Tibial nerve (tissue), 4 donors: Measurements from ENCODE around the gene ALAS1. TPM values are rescaled to one million over a fixed set of nuclear protein-coding genes. Genes with fewer than 3 reads are reported as not detected.

ENCODE experiments used
- DNase-seq, 2 donors: peaks; one replicate each; pipeline ENCODE4 v3.0.0-alpha.2; 2019; ENCODE audit warnings: low spot score in 2 of 2
- H3K27ac ChIP-seq, 4 donors: fragments of 200-600 bp; sonication (generic) in 3 of 4; one replicate each; pipeline ENCODE4 v1.5.1; 2017 to 2019; ENCODE audit warnings: mild to moderate bottlenecking in 1 of 4
- H3K27me3 ChIP-seq, 2 donors: fragments of 200-600 bp; sonication (generic) in 1 of 2; one replicate each; pipeline versions ENCODE4 v1.5.1 to v1.6.0; 2017 to 2019
- H3K36me3 ChIP-seq, 3 donors: fragments of 200-600 bp; sonication (generic); one replicate each; pipeline ENCODE4 v1.5.1; 2018 to 2019
- H3K4me1 ChIP-seq, 4 donors: fragments of 200-600 bp; sonication (generic) in 3 of 4; one replicate each; pipeline ENCODE4 v1.5.1; 2017 to 2019
- H3K4me3 ChIP-seq, 4 donors: fragments of 200-600 bp; sonication (generic) in 3 of 4; one replicate each; pipeline ENCODE4 v1.5.1; 2017 to 2019; ENCODE audit warnings: mild to moderate bottlenecking in 1 of 4, moderate library complexity in 1 of 4
- H3K9me3 ChIP-seq, 4 donors: fragments of 200-600 bp; sonication (generic) in 3 of 4; one replicate each; pipeline ENCODE4 v1.5.1; 2017 to 2019
- CTCF ChIP-seq, 5 experiments: fragments of 200-600 bp in 3 of 5; fragments of 450-650 bp in 2 of 5; sonication (generic) in 3 of 5; IDR thresholded peaks; one replicate each; pipeline ENCODE4 v1.5.1; 2016 to 2019; ENCODE audit warnings: antibody characterized with exemption in 5 of 5, mild to moderate bottlenecking in 3 of 5, moderate library complexity in 2 of 5
- EP300 ChIP-seq, 2 donors: sonication (generic); formaldehyde crosslinking; IDR thresholded peaks; one replicate each; pipeline ENCODE4 v1.6.1; 2017; ENCODE audit warnings: antibody characterized with exemption in 2 of 2, mild to moderate bottlenecking in 1 of 2
- POLR2A ChIP-seq, 2 donors: fragments of 450-650 bp; IDR thresholded peaks; one replicate each; pipeline ENCODE4 v1.6.1; 2017; ENCODE audit warnings: antibody characterized with exemption in 2 of 2, mild to moderate bottlenecking in 2 of 2, moderate library complexity in 2 of 2
- WGBS, 2 donors: methylation state at CpG; one replicate each; pipeline ENCODE4 v1.1.5; 2018; 5-methylcytosine and 5-hydroxymethylcytosine counted together
- total RNA-seq, 4 donors: library from RNA; depleted of rRNA; stranded (reverse); fragments of >200 nt; gene quantifications; one replicate each; pipeline ENCODE4 v1.1.0, GENCODE V29; 2016

ALAS1 gene
- total RNA-seq, 4 donors from 2014 or later, result 26.1 to 37.1 (median 32.0) TPM

- H3K36me3 ChIP-seq, result peaks cover 9 to 100% (median 44%) of the 10 kb centered on the region in 3 donors
- no peak overlapping the region for H3K4me3 ChIP-seq
- TF ChIP-seq POLR2A (IDR thresholded peaks at IDR 0.05), result no peak
- TF ChIP-seq CTCF (IDR thresholded peaks at IDR 0.05), result no peak
- TF ChIP-seq EP300 (IDR thresholded peaks at IDR 0.05), result no peak
- no peak for DNase-seq
- no peaks in the 10 kb centered on the region for H3K27me3 ChIP-seq
- H3K27ac ChIP-seq, result no peak overlapping the region
- H3K9me3 ChIP-seq, result no peaks in the 10 kb centered on the region
- peaks cover 0 to 35% (median 2%) of the 10 kb centered on the region in 4 donors for H3K4me1 ChIP-seq
- WGBS, 2 donors, result 26 to 49% methylated on average over 1 of the region's 1 CpG
Observed at GRCh38 chr3:52259035-52259434, 61.1 kb downstream of the ALAS1 start.

DNA sequence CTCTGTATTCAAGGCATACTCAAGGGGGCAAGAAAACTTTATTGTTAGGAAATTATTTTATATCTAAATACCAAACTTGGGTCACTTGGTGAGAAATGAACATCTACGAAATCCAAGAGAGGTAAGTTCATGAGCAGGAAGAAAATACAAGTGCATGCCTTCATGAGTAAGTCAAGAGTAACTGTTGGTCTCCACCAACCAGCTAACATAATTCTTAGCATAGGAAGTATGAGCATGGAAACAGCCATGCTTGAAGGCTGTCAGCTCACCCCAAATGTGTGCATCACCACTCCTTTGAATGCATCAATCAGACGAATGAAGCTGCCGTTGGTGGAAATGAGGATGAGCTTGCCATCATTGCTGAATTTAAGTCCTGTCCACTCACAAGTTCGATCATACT lies 61.5 kb downstream of the ALAS1 start:
- TF ChIP-seq POLR2A (IDR thresholded peaks at IDR 0.05) (no peak), EP300 (IDR thresholded peaks at IDR 0.05) (no peak), CTCF (IDR thresholded peaks at IDR 0.05) (no peak)
- Histone ChIP-seq H3K27me3 (no peaks in the 10 kb centered on the region), H3K36me3 (peaks cover 9 to 100% (median 43%) of the 10 kb centered on the region in 3 donors), H3K9me3 (no peaks in the 10 kb centered on the region), H3K4me3 (no peak overlapping the region), H3K27ac (no peak overlapping the region), H3K4me1 (peaks cover 0 to 37% (median 0%) of the 10 kb centered on the region in 4 donors)
- DNase-seq, result no peak
- WGBS, 2 donors, result 81 to 91% methylated on average over 4 of the region's 4 CpGs

DNA sequence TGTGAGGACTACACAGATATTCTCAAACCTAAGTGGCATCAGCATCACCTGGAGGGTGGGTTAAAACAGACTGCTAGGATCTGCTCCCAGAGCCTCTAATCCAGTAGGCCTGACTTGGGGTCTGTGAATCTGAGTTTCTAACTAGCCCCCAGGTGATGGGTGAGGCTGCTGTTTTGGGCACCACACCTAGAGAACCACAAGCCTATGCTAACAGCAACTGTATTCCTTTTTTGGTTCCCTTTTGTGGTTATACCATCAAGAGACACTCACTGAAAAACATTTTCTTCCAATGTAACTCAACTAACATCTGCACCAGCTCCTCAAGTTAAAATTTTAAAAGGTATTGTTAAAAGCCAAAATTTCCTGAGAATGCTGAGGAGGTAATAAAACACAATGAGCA lies 64.5 kb downstream of the ALAS1 start:
- H3K27me3 ChIP-seq, result no peaks in the 10 kb centered on the region
- H3K36me3 ChIP-seq, result peaks cover 0 to 98% (median 32%) of the 10 kb centered on the region in 3 donors
- H3K27ac ChIP-seq, result no peak overlapping the region
- peaks cover 0 to 43% (median 0%) of the 10 kb centered on the region in 4 donors for H3K4me1 ChIP-seq
- no peak for DNase-seq
- no peaks in the 10 kb centered on the region for H3K9me3 ChIP-seq
- H3K4me3 ChIP-seq, result no peak overlapping the region
- TF ChIP-seq EP300 (IDR thresholded peaks at IDR 0.05), result no peak

Other genes starting within 250 kb of the ALAS1 start
- 1 to 10 TPM in 1 of 4 donors, under 1 TPM in 1, not detected in 2; 0.87 to 1.0 TPM for gene GPR62, start 242.8 kb upstream of the ALAS1 start, total RNA-seq
- gene PCBP4, start 230.7 kb upstream of the ALAS1 start, total RNA-seq, result 1,000 to 10,000 TPM in 2 of 4 donors, 100 to 1,000 TPM in 2; 838 to 1,216 (median 1,000) TPM
- gene ABHD14B, start 224.1 kb upstream of the ALAS1 start, total RNA-seq, result 10 to 100 TPM; 37.5 to 61.4 (median 50.0) TPM
- gene ABHD14A, start 223.1 kb upstream of the ALAS1 start, total RNA-seq, result 10 to 100 TPM; 20.1 to 52.7 (median 22.6) TPM
- gene ACY1, start 214.6 kb upstream of the ALAS1 start, total RNA-seq, result 10 to 100 TPM; 32.2 to 61.0 (median 45.6) TPM
- gene RPL29, start 202.3 kb upstream of the ALAS1 start, total RNA-seq, result 1,000 to 10,000 TPM in 3 of 4 donors, 100 to 1,000 TPM in 1; 809 to 1,472 (median 1,336) TPM
- 10 to 100 TPM in 3 of 4 donors, 1 to 10 TPM in 1; 8.1 to 15.0 (median 11.5) TPM for gene DUSP7, start 141.6 kb upstream of the ALAS1 start, total RNA-seq
- 1 to 10 TPM in 3 of 4 donors, under 1 TPM in 1; 0.84 to 3.1 (median 2.4) TPM for gene POC1A, start 43.7 kb upstream of the ALAS1 start, total RNA-seq
- gene TLR9, start 27.5 kb downstream of the ALAS1 start, total RNA-seq, result under 1 TPM in 2 of 4 donors, not detected in 2; 0.30 to 0.39 TPM
- gene TWF2, start 41.0 kb downstream of the ALAS1 start, total RNA-seq, result 10 to 100 TPM; 59.2 to 72.9 (median 60.4) TPM
- 10 to 100 TPM; 25.8 to 35.1 (median 27.8) TPM for gene PPM1M, start 47.6 kb downstream of the ALAS1 start, total RNA-seq
- 10 to 100 TPM; 42.1 to 52.9 (median 48.6) TPM for gene WDR82, start 80.5 kb downstream of the ALAS1 start, total RNA-seq
- gene GLYCTK, start 89.7 kb downstream of the ALAS1 start, total RNA-seq, result 10 to 100 TPM in 3 of 4 donors, 1 to 10 TPM in 1; 5.4 to 27.1 (median 19.9) TPM
- 10 to 100 TPM; 12.0 to 26.1 (median 15.5) TPM for gene DNAH1, start 118.2 kb downstream of the ALAS1 start, total RNA-seq
- 10 to 100 TPM; 39.1 to 77.7 (median 64.5) TPM for gene BAP1, start 211.8 kb downstream of the ALAS1 start, total RNA-seq
- gene PHF7, start 212.5 kb downstream of the ALAS1 start, total RNA-seq, result 10 to 100 TPM in 2 of 4 donors, 1 to 10 TPM in 2; 7.2 to 23.5 (median 12.1) TPM
- 10 to 100 TPM; 11.5 to 67.5 (median 32.7) TPM for gene SEMA3G, start 246.9 kb downstream of the ALAS1 start, total RNA-seq